GM21786 (cell line): ENCODE results near the gene RPL26.
"Not testable (repeated sequence)": the region's sequence is repeated elsewhere in the genome, so short reads cannot be mapped to it uniquely, and the experiment has no call there.

Experiments used
- ATAC-seq: cut with Tn5 transposase; IDR thresholded peaks from one replicate; pipeline ENCODE4 v1.9.1; 2021; ENCODE audit not compliant: unreplicated experiment

Gene RPL26

GRCh38 chr17:8397636-8398035 is 14.6 kb upstream of the RPL26 start, which contains the start of gene RNF222:
Gene RNF222, minus strand, starts transcription at chr17:8397827. Its CDS starts 4,366 bp downstream, at chr17:8393461.
- no peak for ATAC-seq

GRCh38 chr17:8394497-8394896 is 11.5 kb upstream of the RPL26 start:
- not testable (repeated sequence) for ATAC-seq

- no peak for ATAC-seq
These were observed 10.7 kb upstream of the RPL26 start for GRCh38 chr17:8393470-8394231.

- no peak for ATAC-seq
These were observed 9.9 kb upstream of the RPL26 start for GRCh38 chr17:8392674-8393469.

GRCh38 chr17:8392274-8392673 is 9.3 kb upstream of the RPL26 start:
- no peak for ATAC-seq

- ATAC-seq, result no peak
These were observed 8.7 kb upstream of the RPL26 start for GRCh38 chr17:8391711-8392110.

- no peak for ATAC-seq
These were observed 5.1 kb upstream of the RPL26 start for GRCh38 chr17:8387914-8388651.

- no peak for ATAC-seq
These were observed 3.8 kb upstream of the RPL26 start for GRCh38 chr17:8386841-8387240.

GRCh38 chr17:8384801-8385378 is 1.9 kb upstream of the RPL26 start:
- ATAC-seq, result no peak

- no peak for ATAC-seq
These were observed 182 bp downstream of the RPL26 start for GRCh38 chr17:8382880-8383142.

GRCh38 chr17:8382052-8382879 is 727 bp downstream of the RPL26 start:
- ATAC-seq, result no peak

GRCh38 chr17:8380049-8380448 is 2.9 kb downstream of the RPL26 start:
- no peak for ATAC-seq

- ATAC-seq, result not testable (repeated sequence)
These were observed 4.9 kb downstream of the RPL26 start for GRCh38 chr17:8378117-8378516.

- no peak for ATAC-seq
These were observed 5.6 kb downstream of the RPL26 start for GRCh38 chr17:8377422-8377821.

- peak; percentile 94 for ATAC-seq
These were observed 6.5 kb downstream of the RPL26 start, which contains the start of gene KRABD2 for GRCh38 chr17:8376271-8377067. Gene KRABD2, minus strand, starts transcription at chr17:8376704.

GRCh38 chr17:8375738-8376259 is 7.2 kb downstream of the RPL26 start:
- ATAC-seq, result no peak

- ATAC-seq, result not testable (repeated sequence)
These were observed 9.1 kb downstream of the RPL26 start for GRCh38 chr17:8373856-8374255.

GRCh38 chr17:8372422-8372821 is 10.6 kb downstream of the RPL26 start:
- no peak for ATAC-seq

- no peak for ATAC-seq
These were observed 11.2 kb downstream of the RPL26 start for GRCh38 chr17:8371786-8372185.
